Heart left ventricle (tissue), 16 donors: ENCODE results near the gene TSPOAP1. TPM values are rescaled to one million over a fixed set of nuclear protein-coding genes. Genes with fewer than 3 reads are reported as not detected.

ENCODE experiments used
- ATAC-seq, 4 donors: fragments of 200-7000 bp; cut with Tn5 transposase; one replicate each; pipeline ENCODE4 v1.9.1; 2020 to 2022; ENCODE audit warnings: moderate library complexity in 4 of 4, mild to moderate bottlenecking in 3 of 4, moderate number of reproducible peaks in 1 of 4
- DNase-seq, 5 donors: peaks; one replicate each; pipeline ENCODE4 v3.0.0-alpha.2; 2020
- H3K27ac ChIP-seq, 12 donors: fragments of 200-600 bp; sonication (generic) in 4 of 12; one replicate each; pipeline versions ENCODE4 v1.5.0 to v1.8.0; 2016 to 2022; ENCODE audit warnings: mild to moderate bottlenecking in 2 of 12
- H3K27me3 ChIP-seq, 9 donors: fragments of 200-600 bp; sonication (generic) in 2 of 9; one replicate each; pipeline versions ENCODE4 v1.5.1 to v1.8.0; 2016 to 2022; ENCODE audit warnings: mild to moderate bottlenecking in 3 of 9
- H3K36me3 ChIP-seq, 9 donors: fragments of 200-600 bp; sonication (generic) in 2 of 9; one replicate each; pipeline versions ENCODE4 v1.5.0 to v1.8.0; 2018 to 2022; ENCODE audit warnings: mild to moderate bottlenecking in 2 of 9
- H3K4me1 ChIP-seq, 12 donors: fragments of 200-600 bp; sonication (generic) in 4 of 12; one replicate each; pipeline versions ENCODE4 v1.5.0 to v1.8.0; 2016 to 2022; ENCODE audit warnings: mild to moderate bottlenecking in 3 of 12
- H3K4me3 ChIP-seq, 12 donors: fragments of 200-600 bp; sonication (generic) in 4 of 12; one replicate each; pipeline versions ENCODE4 v1.5.0 to v1.8.0; 2017 to 2022; ENCODE audit warnings: mild to moderate bottlenecking in 9 of 12, moderate library complexity in 4 of 12
- H3K9me3 ChIP-seq, 12 donors: fragments of 200-600 bp; sonication (generic) in 4 of 12; one replicate each; pipeline versions ENCODE4 v1.5.0 to v1.8.0; 2016 to 2022; ENCODE audit warnings: mild to moderate bottlenecking in 1 of 12
- CTCF ChIP-seq, 12 donors: fragments of 200-600 bp; sonication (generic) in 4 of 12; IDR thresholded peaks; one replicate each; pipeline versions ENCODE4 v1.5.0 to v1.8.0; 2018 to 2022; ENCODE audit warnings: antibody characterized with exemption in 12 of 12, mild to moderate bottlenecking in 5 of 12
- POLR2A ChIP-seq, 2 donors: fragments of 450-650 bp; IDR thresholded peaks; one replicate each; pipeline ENCODE4 v1.6.1; 2017; ENCODE audit warnings: antibody characterized with exemption in 2 of 2, mild to moderate bottlenecking in 2 of 2, moderate library complexity in 2 of 2
- WGBS, 4 donors: extraction: QIAGEN DNeasy Blood & Tissue Kit in 2 of 4; methylation state at CpG; one replicate each; pipeline versions ENCODE4 v1.1.5 to v1.1.7; 2013 to 2018; 5-methylcytosine and 5-hydroxymethylcytosine counted together
- intact Hi-C, 10 donors: fragments of 100-400 bp; cut with DNase I; formaldehyde crosslinking; loops; one replicate each; pipeline versions ENCODE4 v1.11.1 to v1.14.2; 2022
- polyA plus RNA-seq, 2 donors: library from polyadenylated mRNA; stranded (reverse); fragments of 200-250 nt; gene quantifications; one replicate each; pipeline ENCODE4 v1.2.3, GENCODE V29; 2013
- total RNA-seq, 9 donors: library from RNA; depleted of rRNA in 2 of 9; stranded (reverse); fragments of >200 nt in 2 of 9; fragmentation: NEBNext Ultra II Directional in 3 of 9; extraction: Animal tissue kit (Norgen Biotek cat#: 25700) in 3 of 9; gene quantifications; one replicate each; pipeline versions ENCODE4 v1.1.0 to v1.2.4, GENCODE V29; 2016 to 2023
- donor health status: ischemic (EF 13 %, LVEDD 7.1; RV severe dilation, severe dysfunction).
- donor health status: healthy with polysubstance abuse.
- donor health status: DM: no; HTN: yes; CAD: no.
- donor health status: DM: no; HTN: no; CAD: no.
- donor health status: ischemic (EF 25% LVEDD 6.9; RV normal size, moderate dysfunction).
- donor health status: ischemic (EF 25% LVEDD 5.7; RV mildly dilated, moderate dysfunction).
- donor health status: healthy.
- donor health status: DM: yes; HTN: yes; CAD: no.
- donor health status: ischemic (EF 35%, LVEDD 5.7; RV mildly dilated, moderate dysfunction).
- donor health status: nonischemic (EF 11% LVEDD 7.7; RV severe dilation, severe dysfunction).
- donor health status: DM: yes; HTN: yes; CAD: no.
- donor health status: PGD.
- donor health status: ischemic (EF 29% LVEDD 5.4; RV normal size, mild dysfunction).
- donor health status: nonischemic (EF 23%, LVEDD 6.1; RV moderate dilation, normal function).

Gene TSPOAP1
- total and polyA plus RNA-seq, 11 donors, result 1.6 to 23.1 (median 13.3) TPM

- ATAC-seq (no peak), DNase-seq (no peak)
- Histone ChIP-seq H3K27ac (no peak overlapping the region), H3K9me3 (no peaks in the 10 kb centered on the region), H3K4me3 (no peak overlapping the region), H3K36me3 (peaks cover 0 to 9% (median 0%) of the 10 kb centered on the region in 9 donors), H3K4me1 (no peaks in the 10 kb centered on the region), H3K27me3 (no peaks in the 10 kb centered on the region)
- WGBS, 4 donors, result 88 to 92% (median 90%) methylated on average over 16 of the region's 16 CpGs
- intact Hi-C loops, result no loop called here
- TF ChIP-seq POLR2A (IDR thresholded peaks at IDR 0.05) (no peak), CTCF (IDR thresholded peaks at IDR 0.05) (no peak)
Observed at GRCh38 chr17:58362368-58363014, 33.9 kb upstream of the TSPOAP1 start.

- Histone ChIP-seq H3K9me3 (no peaks in the 10 kb centered on the region), H3K27ac (no peak overlapping the region), H3K4me3 (no peak overlapping the region), H3K4me1 (no peaks in the 10 kb centered on the region), H3K27me3 (no peaks in the 10 kb centered on the region), H3K36me3 (peaks cover 0 to 9% (median 0%) of the 10 kb centered on the region in 9 donors)
- intact Hi-C loops, result no loop called here
- no peak for ATAC-seq
- DNase-seq, result no peak
- WGBS, 4 donors, result 67 to 76% (median 74%) methylated on average over 4 to 5 of the region's 5 CpGs
- no peak for TF ChIP-seq POLR2A (IDR thresholded peaks at IDR 0.05)
- no peak for TF ChIP-seq CTCF (IDR thresholded peaks at IDR 0.05)
Observed at GRCh38 chr17:58360296-58361063, 31.9 kb upstream of the TSPOAP1 start.

GRCh38 chr17:58358408-58359172, 30.0 kb upstream of the TSPOAP1 start:
- H3K27me3 ChIP-seq, result no peaks in the 10 kb centered on the region
- intact Hi-C loops, result loop anchor here in 1 of 10 donors (5.0 kb wide), 1 partner anchor 54 kb away; no protein-coding TSS in a partner anchor
- no peak overlapping the region for H3K27ac ChIP-seq
- DNase-seq (no peak), ATAC-seq (no peak)
- TF ChIP-seq POLR2A (IDR thresholded peaks at IDR 0.05), result no peak
- TF ChIP-seq CTCF (IDR thresholded peaks at IDR 0.05), result no peak
- no peak overlapping the region for H3K4me3 ChIP-seq
- peaks cover 0 to 1% (median 0%) of the 10 kb centered on the region in 12 donors for H3K4me1 ChIP-seq
- no peaks in the 10 kb centered on the region for H3K9me3 ChIP-seq
- 78 to 90% (median 86%) methylated on average over 14 to 16 of the region's 16 CpGs for WGBS, 4 donors
- H3K36me3 ChIP-seq, result peaks cover 0 to 9% (median 0%) of the 10 kb centered on the region in 9 donors
